Right renal pelvis (tissue), 4 donors: ENCODE measurements around the gene UNC5B. TPM values are rescaled to one million over a fixed set of nuclear protein-coding genes. Genes with fewer than 3 reads are reported as not detected.
A peak's percentile ranks its signal among the peaks of the same experiment; 100 is the strongest.

Experiments used
- DNase-seq, 4 donors: peaks; one replicate each; pipeline ENCODE4 v3.0.0-alpha.2; 2013; ENCODE audit warnings: low read depth in 4 of 4, low spot score in 3 of 4, missing footprints in 1 of 4
- polyA plus RNA-seq, 4 donors: library from polyadenylated mRNA; unstranded; fragments of 120-200 nt; gene quantifications; one replicate each; pipeline ENCODE4 v1.2.1, GENCODE V29; 2013; ENCODE audit not compliant: insufficient read length in 4 of 4

Gene UNC5B
- polyA plus RNA-seq, 4 donors, result 51.1 to 74.8 (median 54.1) TPM

GRCh38 chr10:71237843-71238623 is 25.7 kb downstream of the UNC5B start:
- DNase-seq, result no peak

- DNase-seq, result no peak
These were observed 26.3 kb downstream of the UNC5B start for GRCh38 chr10:71238626-71239025.

- DNase-seq, result no peak
These were observed 27.0 kb downstream of the UNC5B start for GRCh38 chr10:71239131-71239915.

GRCh38 chr10:71239946-71240795 is 27.8 kb downstream of the UNC5B start:
- no peak for DNase-seq

GRCh38 chr10:71241114-71241829 is 28.9 kb downstream of the UNC5B start:
- DNase-seq, result no peak

- no peak for DNase-seq
These were observed 29.7 kb downstream of the UNC5B start for GRCh38 chr10:71241830-71242621.

GRCh38 chr10:71242622-71243009 is 30.2 kb downstream of the UNC5B start:
- DNase-seq, result no peak

- no peak for DNase-seq
These were observed 31.5 kb downstream of the UNC5B start for GRCh38 chr10:71243756-71244395.

- peak in 2 of 4 donors; percentile 70 for DNase-seq
These were observed 32.4 kb downstream of the UNC5B start for GRCh38 chr10:71244431-71245419.

- no peak for DNase-seq
These were observed 33.3 kb downstream of the UNC5B start for GRCh38 chr10:71245420-71246325.

- no peak for DNase-seq
These were observed 34.4 kb downstream of the UNC5B start for GRCh38 chr10:71246591-71247413.

GRCh38 chr10:71247414-71247705 is 35.0 kb downstream of the UNC5B start:
- DNase-seq, result no peak

- DNase-seq, result no peak
These were observed 35.4 kb downstream of the UNC5B start for GRCh38 chr10:71247804-71248203.

- DNase-seq, result no peak
These were observed 35.8 kb downstream of the UNC5B start for GRCh38 chr10:71248210-71248609.

GRCh38 chr10:71249996-71250395 is 37.6 kb downstream of the UNC5B start:
- DNase-seq, result no peak

- DNase-seq, result no peak
These were observed 38.0 kb downstream of the UNC5B start for GRCh38 chr10:71250405-71250804.
